Stimulated activated naive B cell treated with anti-CD40 and anti-IgM and Interleukin-4, amounts not matched to agents 10 μg/mL and 1 μg/mL and 100 μg/mL, for 72 hours (primary cell): ENCODE data around the gene IKZF2.
A peak's percentile ranks its signal among the peaks of the same experiment; 100 is the strongest.

Experiments
- ATAC-seq, 2 donors: fragments of 150-1000 bp; cut with Tn5 transposase; replicated peaks; 2 replicates each; pipeline ENCODE4 v1.10.0; 2021; ENCODE audit warnings: moderate library complexity in 1 of 2
- DNase-seq: peaks from one replicate; pipeline ENCODE4 v3.0.0; 2021
- H3K27ac Mint-ChIP-seq: one replicate; pipeline ENCODE4 v1.8.0; 2022; ENCODE audit warnings: mild to moderate bottlenecking, mixed read lengths
- H3K27me3 Mint-ChIP-seq, 2 donors: one replicate each; pipeline ENCODE4 v1.8.0; 2022; ENCODE audit warnings: mixed read lengths in 2 of 2
- H3K36me3 Mint-ChIP-seq, 2 donors: one replicate each; pipeline ENCODE4 v1.8.0; 2022; ENCODE audit warnings: mixed read lengths in 2 of 2, mild to moderate bottlenecking in 1 of 2
- H3K4me1 Mint-ChIP-seq, 2 donors: one replicate each; pipeline ENCODE4 v1.8.0; 2022; ENCODE audit warnings: mixed read lengths in 2 of 2, mild to moderate bottlenecking in 1 of 2
- H3K4me3 Mint-ChIP-seq, 2 donors: one replicate each; pipeline ENCODE4 v1.8.0; 2022; ENCODE audit warnings: mild to moderate bottlenecking in 2 of 2, mixed read lengths in 2 of 2, moderate library complexity in 1 of 2
- H3K9me3 Mint-ChIP-seq, 2 donors: one replicate each; pipeline ENCODE4 v1.8.0; 2022; ENCODE audit warnings: mixed read lengths in 2 of 2, mild to moderate bottlenecking in 1 of 2

IKZF2 gene

DNA sequence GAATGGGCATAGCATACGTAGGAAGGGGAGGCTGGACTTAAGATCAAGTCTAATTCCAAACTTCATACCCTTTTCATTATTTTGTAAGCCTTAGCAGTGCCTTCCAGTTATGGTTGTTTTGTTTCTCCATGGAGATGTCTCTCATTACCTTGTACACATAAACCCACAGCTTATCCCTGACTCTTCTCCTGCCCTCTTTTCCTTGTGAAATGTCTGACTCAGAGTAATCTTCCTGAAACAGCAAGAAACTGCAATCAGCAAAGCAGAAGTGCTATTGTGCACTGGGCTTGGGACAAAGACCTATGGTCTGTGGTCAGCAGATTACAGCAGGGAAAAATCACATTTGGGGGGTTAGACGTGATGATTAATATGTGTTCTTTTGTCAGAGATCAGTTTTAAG lies 176.7 kb downstream of the IKZF2 start:
- H3K27ac Mint-ChIP-seq, result no peak overlapping the region
- no peaks in the 10 kb centered on the region for H3K27me3 Mint-ChIP-seq
- DNase-seq (no peak), ATAC-seq (no peak)
- H3K4me3 Mint-ChIP-seq, result no peak overlapping the region
- H3K4me1 Mint-ChIP-seq, result peaks cover 2 to 7% of the 10 kb centered on the region in 2 donors
- H3K36me3 Mint-ChIP-seq, result peaks cover 8 to 12% of the 10 kb centered on the region in 2 donors
- no peaks in the 10 kb centered on the region for H3K9me3 Mint-ChIP-seq

GRCh38 chr2:212973347-212973746 lies 178.1 kb downstream of the IKZF2 start:
- Mint-ChIP-seq H3K27me3 (no peaks in the 10 kb centered on the region), H3K4me3 (no peak overlapping the region), H3K9me3 (no peaks in the 10 kb centered on the region), H3K4me1 (peaks cover 5 to 6% of the 10 kb centered on the region in 2 donors), H3K27ac (no peak overlapping the region), H3K36me3 (peaks cover 8 to 12% of the 10 kb centered on the region in 2 donors)
- DNase-seq (no peak), ATAC-seq (no peak)

GRCh38 chr2:212970132-212970531 lies 181.3 kb downstream of the IKZF2 start:
- peaks cover under 1 to 10% of the 10 kb centered on the region in 2 donors for H3K36me3 Mint-ChIP-seq
- H3K4me3 Mint-ChIP-seq, result no peak overlapping the region
- no peak for DNase-seq
- no peaks in the 10 kb centered on the region for H3K9me3 Mint-ChIP-seq
- H3K27me3 Mint-ChIP-seq, result no peaks in the 10 kb centered on the region
- peaks cover 3 to 6% of the 10 kb centered on the region in 2 donors for H3K4me1 Mint-ChIP-seq
- ATAC-seq, result no peak
- H3K27ac Mint-ChIP-seq, result no peak overlapping the region

DNA sequence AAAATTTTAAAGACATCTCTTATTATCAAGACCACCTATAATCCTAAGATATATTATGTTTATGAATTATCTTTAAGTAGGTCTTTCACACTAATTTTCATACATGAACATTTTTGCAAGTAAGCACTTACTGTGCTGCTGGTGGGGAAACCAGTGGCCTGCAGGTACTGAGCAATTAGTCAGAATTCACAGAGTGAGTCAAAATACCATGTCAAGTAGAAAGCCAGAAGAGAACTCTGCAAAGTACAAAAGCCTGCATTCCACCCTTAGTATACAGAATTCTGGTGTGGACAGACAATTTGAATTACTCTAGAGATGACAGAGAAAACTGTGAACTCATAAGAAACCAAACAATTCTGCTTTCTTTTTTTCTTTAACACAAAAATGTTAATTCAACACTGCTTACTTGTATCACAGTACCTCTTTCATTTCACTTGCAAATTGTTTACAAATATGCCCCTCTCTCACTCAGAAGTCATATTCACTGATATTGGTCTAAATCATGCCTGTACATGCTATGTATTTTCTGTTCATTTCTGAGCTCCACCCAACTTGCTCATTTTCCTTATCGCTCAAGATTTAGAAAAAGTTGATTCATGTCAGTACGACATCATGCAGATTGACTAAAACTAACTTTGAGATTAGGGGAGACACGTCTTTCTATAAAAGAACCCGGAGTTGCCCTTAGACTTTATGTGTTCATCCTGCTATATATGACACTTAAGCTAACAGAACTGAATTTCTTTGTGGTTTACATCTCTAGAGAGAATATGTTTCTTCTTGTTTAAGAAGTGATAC lies 182.9 kb downstream of the IKZF2 start:
- Mint-ChIP-seq H3K27me3 (no peaks in the 10 kb centered on the region), H3K4me3 (no peak overlapping the region), H3K9me3 (no peaks in the 10 kb centered on the region), H3K4me1 (peaks cover 3 to 6% of the 10 kb centered on the region in 2 donors), H3K36me3 (peaks cover 4 to 15% of the 10 kb centered on the region in 2 donors), H3K27ac (no peak overlapping the region)
- DNase-seq (no peak), ATAC-seq (peak in 1 of 2 donors; percentile 52)

GRCh38 chr2:212966884-212967283 lies 184.5 kb downstream of the IKZF2 start:
- peaks cover 9 to 18% of the 10 kb centered on the region in 2 donors for H3K36me3 Mint-ChIP-seq
- no peaks in the 10 kb centered on the region for H3K9me3 Mint-ChIP-seq
- DNase-seq (no peak), ATAC-seq (no peak)
- no peaks in the 10 kb centered on the region for H3K27me3 Mint-ChIP-seq
- H3K4me1 Mint-ChIP-seq, result peaks cover 3 to 6% of the 10 kb centered on the region in 2 donors
- no peak overlapping the region for H3K27ac Mint-ChIP-seq
- no peak overlapping the region for H3K4me3 Mint-ChIP-seq

DNA sequence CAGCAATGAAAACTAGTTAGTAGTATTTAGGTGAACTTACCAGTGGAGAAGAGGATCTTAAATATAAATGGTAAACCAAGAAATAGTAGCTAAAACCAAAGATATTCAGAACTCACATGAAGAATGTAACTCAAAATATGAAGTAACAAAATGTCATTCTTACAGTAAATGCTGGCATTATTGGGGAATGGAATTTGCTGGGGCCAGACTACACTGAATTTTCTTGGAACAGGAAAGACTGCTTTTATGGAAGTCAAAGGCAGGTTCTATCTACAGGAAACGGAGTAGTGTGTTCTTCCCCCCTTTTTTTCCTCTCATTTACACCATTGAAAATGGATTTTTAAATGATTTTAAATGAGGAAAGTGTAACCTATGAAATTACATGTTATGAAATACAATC lies 188.7 kb downstream of the IKZF2 start:
- H3K27ac Mint-ChIP-seq, result no peak overlapping the region
- H3K4me1 Mint-ChIP-seq, result peaks cover 8 to 11% of the 10 kb centered on the region in 2 donors
- ATAC-seq, result no peak
- DNase-seq, result no peak
- H3K27me3 Mint-ChIP-seq, result no peaks in the 10 kb centered on the region
- no peaks in the 10 kb centered on the region for H3K9me3 Mint-ChIP-seq
- peaks cover 14 to 21% of the 10 kb centered on the region in 2 donors for H3K36me3 Mint-ChIP-seq
- H3K4me3 Mint-ChIP-seq, result no peak overlapping the region

DNA sequence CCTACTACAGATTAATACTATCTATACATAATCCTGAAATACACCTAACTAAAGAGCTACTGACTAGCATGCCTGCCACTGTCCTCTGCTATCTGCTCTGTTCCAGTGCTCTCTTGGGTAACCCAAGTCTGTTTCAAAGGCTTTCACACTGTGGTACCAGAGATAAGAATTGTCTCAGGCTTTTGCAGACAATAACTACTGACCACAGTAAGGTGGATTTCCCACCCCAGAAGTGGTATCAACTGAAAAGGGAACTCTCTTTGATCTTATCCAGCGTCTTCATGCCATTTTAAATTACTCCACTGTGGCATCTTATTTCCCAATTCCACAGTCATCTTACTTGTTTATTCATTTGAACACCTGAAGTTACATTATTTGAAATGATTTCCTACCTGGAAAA lies 190.2 kb downstream of the IKZF2 start:
- no peak for DNase-seq
- Mint-ChIP-seq H3K9me3 (no peaks in the 10 kb centered on the region), H3K4me3 (no peak overlapping the region), H3K36me3 (peaks cover 14 to 21% of the 10 kb centered on the region in 2 donors), H3K4me1 (peaks cover 10 to 11% of the 10 kb centered on the region in 2 donors), H3K27me3 (no peaks in the 10 kb centered on the region), H3K27ac (peak overlapping the region; percentile 14)
- ATAC-seq, result no peak

- peaks cover 10 to 11% of the 10 kb centered on the region in 2 donors for H3K4me1 Mint-ChIP-seq
- no peak overlapping the region for H3K27ac Mint-ChIP-seq
- H3K9me3 Mint-ChIP-seq, result no peaks in the 10 kb centered on the region
- DNase-seq, result no peak
- ATAC-seq, result no peak
- H3K27me3 Mint-ChIP-seq, result no peaks in the 10 kb centered on the region
- peaks cover 12 to 21% of the 10 kb centered on the region in 2 donors for H3K36me3 Mint-ChIP-seq
- no peak overlapping the region for H3K4me3 Mint-ChIP-seq
Measured at GRCh38 chr2:212960336-212960735, 191.1 kb downstream of the IKZF2 start.

- no peaks in the 10 kb centered on the region for H3K9me3 Mint-ChIP-seq
- peaks cover 10 to 11% of the 10 kb centered on the region in 2 donors for H3K4me1 Mint-ChIP-seq
- no peak overlapping the region for H3K4me3 Mint-ChIP-seq
- no peaks in the 10 kb centered on the region for H3K27me3 Mint-ChIP-seq
- DNase-seq (no peak), ATAC-seq (no peak)
- no peak overlapping the region for H3K27ac Mint-ChIP-seq
- peaks cover 8 to 17% of the 10 kb centered on the region in 2 donors for H3K36me3 Mint-ChIP-seq
Measured at GRCh38 chr2:212959471-212960117, 191.8 kb downstream of the IKZF2 start.

- H3K9me3 Mint-ChIP-seq, result no peaks in the 10 kb centered on the region
- no peak overlapping the region for H3K27ac Mint-ChIP-seq
- DNase-seq (no peak), ATAC-seq (peak; percentile 49 to 59)
- H3K36me3 Mint-ChIP-seq, result peaks cover 8 to 17% of the 10 kb centered on the region in 2 donors
- peaks cover 10 to 11% of the 10 kb centered on the region in 2 donors for H3K4me1 Mint-ChIP-seq
- H3K4me3 Mint-ChIP-seq, result no peak overlapping the region
- no peaks in the 10 kb centered on the region for H3K27me3 Mint-ChIP-seq
Measured at GRCh38 chr2:212958757-212959295, 192.6 kb downstream of the IKZF2 start.

DNA sequence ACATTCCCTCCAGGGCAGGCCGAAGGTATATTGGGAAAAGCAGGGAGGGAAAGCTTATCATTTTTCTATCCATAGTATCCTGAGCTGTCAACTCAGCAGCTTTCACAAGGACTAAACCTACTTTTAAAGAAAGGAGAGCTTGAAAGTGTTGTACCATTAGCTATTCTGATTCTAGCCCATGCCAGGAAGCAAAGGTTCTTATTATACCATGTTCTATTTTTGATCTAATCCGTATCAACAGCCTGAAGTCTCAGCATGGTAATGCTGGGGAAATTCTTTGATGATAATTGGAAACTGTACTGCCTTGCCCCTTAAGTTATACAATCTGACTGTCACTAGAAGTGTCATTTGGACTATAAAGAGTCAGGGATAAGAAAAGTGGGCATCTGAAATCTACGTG lies 193.3 kb downstream of the IKZF2 start:
- Mint-ChIP-seq H3K9me3 (no peaks in the 10 kb centered on the region), H3K36me3 (peaks cover 12 to 24% of the 10 kb centered on the region in 2 donors), H3K27ac (no peak overlapping the region), H3K4me3 (no peak overlapping the region), H3K4me1 (peaks cover 13 to 18% of the 10 kb centered on the region in 2 donors), H3K27me3 (no peaks in the 10 kb centered on the region)
- DNase-seq, result no peak
- ATAC-seq, result no peak

GRCh38 chr2:212957624-212958023 lies 193.8 kb downstream of the IKZF2 start:
- no peaks in the 10 kb centered on the region for H3K9me3 Mint-ChIP-seq
- ATAC-seq (peak; percentile 12 to 22), DNase-seq (no peak)
- no peak overlapping the region for H3K4me3 Mint-ChIP-seq
- no peaks in the 10 kb centered on the region for H3K27me3 Mint-ChIP-seq
- H3K27ac Mint-ChIP-seq, result no peak overlapping the region
- H3K36me3 Mint-ChIP-seq, result peaks cover 13 to 27% of the 10 kb centered on the region in 2 donors
- peaks cover 14 to 19% of the 10 kb centered on the region in 2 donors for H3K4me1 Mint-ChIP-seq

DNA sequence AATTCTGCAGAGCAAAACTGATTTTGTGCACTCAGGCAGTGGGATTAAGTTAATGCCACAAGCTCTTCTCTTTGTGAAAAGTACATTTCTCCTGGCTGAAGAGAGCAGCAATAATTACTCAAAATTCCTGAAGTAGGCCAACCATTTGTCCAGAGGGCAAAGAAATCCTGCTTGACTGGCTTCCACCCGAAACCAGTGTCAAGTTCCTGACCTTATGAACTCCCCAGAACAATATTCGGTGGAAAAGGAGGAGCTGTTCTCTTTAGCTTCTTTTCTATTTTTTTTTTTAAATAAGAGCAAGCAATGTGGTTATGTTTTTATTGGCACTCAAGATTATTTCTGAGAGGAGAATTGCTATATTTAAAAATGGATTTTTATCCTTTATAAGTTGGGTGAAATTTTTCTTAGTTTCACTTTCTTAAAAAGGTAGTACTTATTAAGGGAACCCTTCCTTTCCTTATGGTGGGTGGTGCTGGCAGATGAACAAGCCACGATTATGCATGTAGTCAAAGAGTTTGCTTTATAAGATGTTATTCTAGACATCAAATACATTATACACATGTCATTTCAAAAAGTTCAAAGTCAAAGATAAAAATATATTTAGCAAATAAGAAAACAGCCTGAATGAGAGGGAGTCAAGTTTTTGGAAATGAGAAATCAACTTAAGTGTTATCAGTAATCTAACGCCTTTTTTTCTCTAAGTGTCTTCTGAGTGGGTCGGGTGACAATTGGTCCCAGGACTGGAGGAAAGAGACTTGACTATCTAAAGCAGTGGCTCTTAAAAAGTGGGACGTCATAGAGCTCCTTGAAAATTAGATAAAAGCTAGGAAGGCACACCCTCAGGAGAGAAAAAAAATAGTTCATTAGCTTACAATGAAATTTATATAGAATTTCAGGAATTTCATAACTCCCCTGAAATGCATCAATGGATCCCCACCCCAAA lies 194.5 kb downstream of the IKZF2 start:
- Mint-ChIP-seq H3K4me1 (peaks cover 14 to 19% of the 10 kb centered on the region in 2 donors), H3K27me3 (no peaks in the 10 kb centered on the region), H3K36me3 (peaks cover 12 to 27% of the 10 kb centered on the region in 2 donors), H3K27ac (no peak overlapping the region), H3K4me3 (no peak overlapping the region), H3K9me3 (no peaks in the 10 kb centered on the region)
- DNase-seq, result no peak
- no peak for ATAC-seq
